Measurements from ENCODE around the gene TTI1. TPM values are rescaled to one million over a fixed set of nuclear protein-coding genes. Genes with fewer than 3 reads are reported as not detected.

TTI1 gene
- polyA plus RNA-seq, 1 donor from 2014 or later: 20.0 TPM

DNA sequence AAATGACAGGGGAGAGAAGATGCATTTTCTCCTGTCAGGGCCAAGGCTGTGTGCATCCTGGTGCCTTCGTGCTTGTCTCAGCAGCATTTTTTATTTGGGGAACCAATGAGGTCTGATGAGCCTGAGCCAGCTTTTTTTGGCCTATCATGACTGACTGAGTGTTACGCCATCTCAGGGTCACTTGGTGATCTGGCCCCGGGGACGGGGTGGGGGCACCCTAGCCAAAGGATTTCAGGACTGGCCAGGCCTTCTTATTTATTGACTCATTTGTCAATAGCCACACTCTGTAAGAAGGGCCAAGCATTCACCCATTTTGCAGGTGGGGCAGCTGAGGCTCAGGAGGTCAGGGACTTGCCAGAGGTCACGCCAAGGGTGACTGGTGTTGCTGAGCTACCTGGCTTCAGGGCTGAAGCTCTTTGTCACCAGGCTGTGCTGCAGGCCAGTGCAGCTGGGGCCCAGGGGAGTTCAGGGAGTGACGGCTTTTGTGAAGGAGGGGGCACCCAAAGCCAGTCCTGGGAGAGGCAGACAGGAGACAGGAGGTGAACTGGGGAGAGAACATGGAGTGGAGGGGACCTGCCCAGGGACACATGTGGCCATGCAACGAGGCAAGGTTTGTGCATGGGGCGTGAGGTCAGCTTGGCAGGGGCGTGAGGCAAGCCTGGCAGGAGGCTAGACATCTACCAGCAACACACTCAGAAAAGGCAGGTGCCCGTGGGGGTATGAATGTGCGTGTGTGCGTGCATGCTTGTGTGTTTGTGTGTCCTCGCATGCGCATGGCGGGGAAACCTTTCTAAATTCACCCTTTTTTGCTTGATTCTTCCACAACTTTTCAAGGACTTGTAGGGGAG lies 99.2 kb downstream of the TTI1 start:
- Histone ChIP-seq H3K4me3 (ENCODE audit: low read length) (no peak overlapping the region), H3K27me3 (ENCODE audit: insufficient read depth, low read depth, low read length) (no peaks in the 10 kb centered on the region), H3K36me3 (ENCODE audit: insufficient read depth, low read length) (no peaks in the 10 kb centered on the region), H2AFZ (ENCODE audit: low read depth, low read length) (no peak overlapping the region), H3F3A (ENCODE audit: insufficient read depth, low read length, poor library complexity, severe bottlenecking) (no peaks in the 10 kb centered on the region), H4K20me1 (ENCODE audit: insufficient read depth) (no peaks in the 10 kb centered on the region), H3K9me2 (ENCODE audit: insufficient read depth, low read length) (no peaks in the 10 kb centered on the region), H3K4me2 (ENCODE audit: low read length) (no peak overlapping the region), H3K27ac (ENCODE audit: low read length) (no peak overlapping the region), H3K79me2 (replicated peaks; ENCODE audit: insufficient read depth, low read length) (no peaks in the 10 kb centered on the region), H3K9ac (ENCODE audit: low read length) (no peak overlapping the region), H3K9me3 (ENCODE audit: low read length) (no peaks in the 10 kb centered on the region)
- TF ChIP-seq, protein P1, sequence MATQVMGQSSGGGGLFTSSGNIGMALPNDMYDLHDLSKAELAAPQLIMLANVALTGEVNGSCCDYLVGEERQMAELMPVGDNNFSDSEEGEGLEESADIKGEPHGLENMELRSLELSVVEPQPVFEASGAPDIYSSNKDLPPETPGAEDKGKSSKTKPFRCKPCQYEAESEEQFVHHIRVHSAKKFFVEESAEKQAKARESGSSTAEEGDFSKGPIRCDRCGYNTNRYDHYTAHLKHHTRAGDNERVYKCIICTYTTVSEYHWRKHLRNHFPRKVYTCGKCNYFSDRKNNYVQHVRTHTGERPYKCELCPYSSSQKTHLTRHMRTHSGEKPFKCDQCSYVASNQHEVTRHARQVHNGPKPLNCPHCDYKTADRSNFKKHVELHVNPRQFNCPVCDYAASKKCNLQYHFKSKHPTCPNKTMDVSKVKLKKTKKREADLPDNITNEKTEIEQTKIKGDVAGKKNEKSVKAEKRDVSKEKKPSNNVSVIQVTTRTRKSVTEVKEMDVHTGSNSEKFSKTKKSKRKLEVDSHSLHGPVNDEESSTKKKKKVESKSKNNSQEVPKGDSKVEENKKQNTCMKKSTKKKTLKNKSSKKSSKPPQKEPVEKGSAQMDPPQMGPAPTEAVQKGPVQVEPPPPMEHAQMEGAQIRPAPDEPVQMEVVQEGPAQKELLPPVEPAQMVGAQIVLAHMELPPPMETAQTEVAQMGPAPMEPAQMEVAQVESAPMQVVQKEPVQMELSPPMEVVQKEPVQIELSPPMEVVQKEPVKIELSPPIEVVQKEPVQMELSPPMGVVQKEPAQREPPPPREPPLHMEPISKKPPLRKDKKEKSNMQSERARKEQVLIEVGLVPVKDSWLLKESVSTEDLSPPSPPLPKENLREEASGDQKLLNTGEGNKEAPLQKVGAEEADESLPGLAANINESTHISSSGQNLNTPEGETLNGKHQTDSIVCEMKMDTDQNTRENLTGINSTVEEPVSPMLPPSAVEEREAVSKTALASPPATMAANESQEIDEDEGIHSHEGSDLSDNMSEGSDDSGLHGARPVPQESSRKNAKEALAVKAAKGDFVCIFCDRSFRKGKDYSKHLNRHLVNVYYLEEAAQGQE (IDR thresholded peaks at IDR 0.05; ENCODE audit: borderline replicate concordance): no peak
- TF ChIP-seq POLR2AphosphoS5 (IDR thresholded peaks at IDR 0.05) (no peak), SMC3 (conservative IDR thresholded peaks at IDR 0.05; ENCODE audit: poor library complexity) (no peak), EZH2 (IDR thresholded peaks at IDR 0.05; ENCODE audit: borderline replicate concordance, insufficient read depth, low read length, poor library complexity, severe bottlenecking) (no peak), MXI1 (conservative IDR thresholded peaks at IDR 0.05; ENCODE audit: poor library complexity, severe bottlenecking) (no peak), TAF1 (IDR thresholded peaks at IDR 0.05; ENCODE audit: low read depth) (no peak), EP300 (conservative IDR thresholded peaks at IDR 0.05; ENCODE audit: poor library complexity, severe bottlenecking) (no peak), RAD21 (conservative IDR thresholded peaks at IDR 0.05) (no peak)
- TF ChIP-seq, protein P2, sequence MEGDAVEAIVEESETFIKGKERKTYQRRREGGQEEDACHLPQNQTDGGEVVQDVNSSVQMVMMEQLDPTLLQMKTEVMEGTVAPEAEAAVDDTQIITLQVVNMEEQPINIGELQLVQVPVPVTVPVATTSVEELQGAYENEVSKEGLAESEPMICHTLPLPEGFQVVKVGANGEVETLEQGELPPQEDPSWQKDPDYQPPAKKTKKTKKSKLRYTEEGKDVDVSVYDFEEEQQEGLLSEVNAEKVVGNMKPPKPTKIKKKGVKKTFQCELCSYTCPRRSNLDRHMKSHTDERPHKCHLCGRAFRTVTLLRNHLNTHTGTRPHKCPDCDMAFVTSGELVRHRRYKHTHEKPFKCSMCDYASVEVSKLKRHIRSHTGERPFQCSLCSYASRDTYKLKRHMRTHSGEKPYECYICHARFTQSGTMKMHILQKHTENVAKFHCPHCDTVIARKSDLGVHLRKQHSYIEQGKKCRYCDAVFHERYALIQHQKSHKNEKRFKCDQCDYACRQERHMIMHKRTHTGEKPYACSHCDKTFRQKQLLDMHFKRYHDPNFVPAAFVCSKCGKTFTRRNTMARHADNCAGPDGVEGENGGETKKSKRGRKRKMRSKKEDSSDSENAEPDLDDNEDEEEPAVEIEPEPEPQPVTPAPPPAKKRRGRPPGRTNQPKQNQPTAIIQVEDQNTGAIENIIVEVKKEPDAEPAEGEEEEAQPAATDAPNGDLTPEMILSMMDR (IDR thresholded peaks at IDR 0.05; ENCODE audit: poor library complexity, severe bottlenecking): no peak

Other genes starting within 250 kb of the TTI1 start
- 21.5 and 22.1 TPM in 2 replicates for gene VSTM2L, start 130.3 kb downstream of the TTI1 start, polyA plus RNA-seq
- gene RPRD1B, start 290 bp upstream of the TTI1 start, polyA plus RNA-seq: 22.1 and 23.4 TPM in 2 replicates
- gene TGM2, start 131.8 kb upstream of the TTI1 start, polyA plus RNA-seq: not detected in 2 replicates
- 1.3 TPM in 1 of 2 replicates, not detected in the other for gene KIAA1755, start 227.3 kb upstream of the TTI1 start, polyA plus RNA-seq

All from neural cell (in vitro differentiated cells).